MM.1S (cell line): ENCODE results near the gene WNT8B.

Source experiments
- DNase-seq: peaks from one replicate; pipeline ENCODE4 v3.0.0-alpha.2; 2015
- H2AFZ ChIP-seq: fragments of 300-600 bp; sonication (generic); 2 replicates; pipeline ENCODE4 v1.6.0; 2016; ENCODE audit warnings: antibody characterized with exemption, low read length
- H3F3A ChIP-seq: fragments of 300-600 bp; sonication (generic); 2 replicates; pipeline ENCODE4 v1.6.1; 2016; ENCODE audit warnings: mild to moderate bottlenecking, antibody characterized with exemption, low read length, moderate library complexity, mixed read lengths; ENCODE audit not compliant: insufficient read depth
- H3K27ac ChIP-seq: fragments of 300-600 bp; sonication (generic); 2 replicates; pipeline ENCODE4 v1.5.1; 2016; ENCODE audit warnings: mild to moderate bottlenecking, low read length
- H3K27me3 ChIP-seq: fragments of 300-600 bp; sonication (generic); replicated peaks from 2 replicates; pipeline ENCODE4 v1.6.0; 2016; ENCODE audit warnings: low read length; ENCODE audit not compliant: insufficient read depth
- H3K36me3 ChIP-seq: fragments of 300-600 bp; sonication (generic); replicated peaks from 2 replicates; pipeline ENCODE4 v1.6.1; 2016; ENCODE audit warnings: mild to moderate bottlenecking, low read length, mixed read lengths; ENCODE audit not compliant: insufficient read depth
- H3K4me1 ChIP-seq: fragments of 300-600 bp; sonication (generic); 2 replicates; pipeline ENCODE4 v1.6.1; 2016; ENCODE audit warnings: low read length, mixed read lengths
- H3K4me2 ChIP-seq: fragments of 300-600 bp; sonication (generic); 2 replicates; pipeline ENCODE4 v1.6.0; 2016; ENCODE audit warnings: low read depth, low read length
- H3K4me3 ChIP-seq: fragments of 300-600 bp; sonication (generic); 2 replicates; pipeline ENCODE4 v1.5.1; 2016; ENCODE audit warnings: low read length, mixed read lengths
- H3K79me2 ChIP-seq: fragments of 300-600 bp; sonication (generic); 2 replicates; pipeline ENCODE4 v1.6.1; 2016; ENCODE audit warnings: mixed run types, low read length, mixed read lengths
- H3K9ac ChIP-seq: fragments of 300-600 bp; sonication (generic); 2 replicates; pipeline ENCODE4 v1.6.1; 2016; ENCODE audit warnings: low read length, mixed read lengths
- H3K9me2 ChIP-seq: fragments of 300-600 bp; sonication (generic); replicated peaks from 2 replicates; pipeline ENCODE4 v1.6.1; 2016; ENCODE audit warnings: mild to moderate bottlenecking, low read length, mixed read lengths; ENCODE audit not compliant: insufficient read depth
- H3K9me3 ChIP-seq: fragments of 300-600 bp; sonication (generic); replicated peaks from 2 replicates; pipeline ENCODE4 v1.6.1; 2016; ENCODE audit warnings: mild to moderate bottlenecking, low read length, mixed read lengths; ENCODE audit not compliant: insufficient read depth
- H4K20me1 ChIP-seq: fragments of 300-600 bp; sonication (generic); 2 replicates; pipeline ENCODE4 v1.6.1; 2016; ENCODE audit warnings: mild to moderate bottlenecking, low read length, moderate library complexity, mixed read lengths; ENCODE audit not compliant: insufficient read depth
- CTCF ChIP-seq: fragments of 300-600 bp; sonication (generic); IDR thresholded peaks from 2 replicates; pipeline ENCODE4 v1.5.1; 2016; ENCODE audit warnings: antibody characterized with exemption, low read length, mixed read lengths
- EZH2 ChIP-seq: fragments of 300-600 bp; sonication (generic); optimal IDR thresholded peaks from 2 replicates; pipeline ENCODE3; 2017; ENCODE audit warnings: low read depth, mild to moderate bottlenecking, antibody characterized with exemption, low read length, mixed read lengths
- EZH2phosphoT487 ChIP-seq: fragments of 300-600 bp; sonication (generic); IDR thresholded peaks from 2 replicates; pipeline ENCODE4 v1.6.1; 2018; ENCODE audit warnings: antibody characterized with exemption, low read length

Gene WNT8B

GRCh38 chr10:100447663-100448062 is 15.1 kb upstream of the WNT8B start:
- no peaks in the 10 kb centered on the region for H3K27me3 ChIP-seq
- H3F3A ChIP-seq, result no peaks in the 10 kb centered on the region
- H3K4me2 ChIP-seq, result no peak overlapping the region
- H3K9me3 ChIP-seq, result no peaks in the 10 kb centered on the region
- H4K20me1 ChIP-seq, result no peaks in the 10 kb centered on the region
- H3K9ac ChIP-seq, result no peak overlapping the region
- no peak overlapping the region for H2AFZ ChIP-seq
- H3K27ac ChIP-seq, result no peak overlapping the region
- H3K36me3 ChIP-seq, result no peaks in the 10 kb centered on the region
- H3K79me2 ChIP-seq, result no peaks in the 10 kb centered on the region
- no peak for DNase-seq
- no peaks in the 10 kb centered on the region for H3K4me1 ChIP-seq
- H3K9me2 ChIP-seq, result no peaks in the 10 kb centered on the region
- no peak overlapping the region for H3K4me3 ChIP-seq
- TF ChIP-seq CTCF (no peak), EZH2phosphoT487 (no peak), EZH2 (no peak)

GRCh38 chr10:100448951-100449350 is 13.9 kb upstream of the WNT8B start:
- H3F3A ChIP-seq, result no peaks in the 10 kb centered on the region
- H3K9me3 ChIP-seq, result no peaks in the 10 kb centered on the region
- H4K20me1 ChIP-seq, result no peaks in the 10 kb centered on the region
- H3K9ac ChIP-seq, result no peak overlapping the region
- H3K4me2 ChIP-seq, result no peak overlapping the region
- TF ChIP-seq CTCF (no peak), EZH2phosphoT487 (no peak), EZH2 (no peak)
- H3K79me2 ChIP-seq, result no peaks in the 10 kb centered on the region
- H3K27me3 ChIP-seq, result no peaks in the 10 kb centered on the region
- no peaks in the 10 kb centered on the region for H3K9me2 ChIP-seq
- H3K4me3 ChIP-seq, result no peak overlapping the region
- no peak overlapping the region for H2AFZ ChIP-seq
- no peaks in the 10 kb centered on the region for H3K4me1 ChIP-seq
- no peak for DNase-seq
- H3K27ac ChIP-seq, result no peak overlapping the region
- no peaks in the 10 kb centered on the region for H3K36me3 ChIP-seq

- H3K9me3 ChIP-seq, result no peaks in the 10 kb centered on the region
- no peak for TF ChIP-seq CTCF
- no peak for TF ChIP-seq EZH2
- TF ChIP-seq EZH2phosphoT487, result no peak
- no peak overlapping the region for H3K4me3 ChIP-seq
- no peak overlapping the region for H3K27ac ChIP-seq
- H3F3A ChIP-seq, result no peaks in the 10 kb centered on the region
- no peak overlapping the region for H2AFZ ChIP-seq
- no peaks in the 10 kb centered on the region for H4K20me1 ChIP-seq
- no peaks in the 10 kb centered on the region for H3K79me2 ChIP-seq
- H3K4me2 ChIP-seq, result no peak overlapping the region
- no peak overlapping the region for H3K9ac ChIP-seq
- H3K9me2 ChIP-seq, result no peaks in the 10 kb centered on the region
- no peak for DNase-seq
- no peaks in the 10 kb centered on the region for H3K36me3 ChIP-seq
- no peaks in the 10 kb centered on the region for H3K27me3 ChIP-seq
- H3K4me1 ChIP-seq, result no peaks in the 10 kb centered on the region
These were observed 5.5 kb downstream of the WNT8B start for GRCh38 chr10:100468322-100468721.

GRCh38 chr10:100468978-100469377 is 6.2 kb downstream of the WNT8B start:
- Histone ChIP-seq H3K27me3 (no peaks in the 10 kb centered on the region), H3K4me2 (no peak overlapping the region), H3K4me1 (no peaks in the 10 kb centered on the region), H2AFZ (no peak overlapping the region), H3K36me3 (no peaks in the 10 kb centered on the region), H3K9me2 (no peaks in the 10 kb centered on the region), H3K4me3 (no peak overlapping the region), H3K79me2 (no peaks in the 10 kb centered on the region), H3K9me3 (no peaks in the 10 kb centered on the region), H3F3A (no peaks in the 10 kb centered on the region), H3K27ac (no peak overlapping the region), H3K9ac (no peak overlapping the region), H4K20me1 (no peaks in the 10 kb centered on the region)
- TF ChIP-seq EZH2, result no peak
- no peak for TF ChIP-seq CTCF
- no peak for TF ChIP-seq EZH2phosphoT487
- DNase-seq, result no peak
